Measurements from ENCODE around the gene MPP3. TPM values are rescaled to one million over a fixed set of nuclear protein-coding genes. Genes with fewer than 3 reads are reported as not detected.

MPP3 gene
- total and polyA plus RNA-seq, 2 of the 4 experiments (the other 2 are of a cell fraction) = 5.7 to 11.9 TPM

GRCh38 chr17:43823350-43824084 lies 9.4 kb downstream of the MPP3 start (continued):
- no peak for TF ChIP-seq USF2 (IDR thresholded peaks at IDR 0.05; ENCODE audit: low read depth, low read length)

GRCh38 chr17:43822570-43823190 lies 10.3 kb downstream of the MPP3 start:
- H2BK120ac ChIP-seq (ENCODE audit: low read depth, low read length) = no peak overlapping the region
- no peak overlapping the region for H2AK5ac ChIP-seq (ENCODE audit: low read depth, low read length)
- H3K56ac ChIP-seq (ENCODE audit: extremely low read depth, insufficient read depth, low read length) = no peak overlapping the region
- no peaks in the 10 kb centered on the region for H4K20me1 ChIP-seq (ENCODE audit: insufficient read depth, low read length)
- no peak overlapping the region for H4K8ac ChIP-seq (ENCODE audit: low read depth in 2 of 2, low read length in 2 of 2)
- no peak overlapping the region for H3K23ac ChIP-seq (ENCODE audit: low read depth, low read length)
- no peak overlapping the region for H2BK20ac ChIP-seq (ENCODE audit: low read depth, low read length)
- peaks cover 16% of the 10 kb centered on the region for H3K36me3 ChIP-seq (ENCODE audit: control insufficient read depth, insufficient read depth, low read length)
- intact Hi-C loops (cut with micrococcal nuclease) (loop anchor here (1.0 kb wide), 1 partner anchor 26 kb away; no protein-coding TSS in a partner anchor), dilution Hi-C loops (cut with HindIII; ENCODE audit: low sequenced_read_pairs, unreplicated experiment) (no loop called here), in situ Hi-C loops (cut with MboI; ENCODE audit: low sequenced_read_pairs) (no loop called here)
- POLR2A ChIA-PET (ENCODE audit: unreplicated experiment) = no interaction called here
- no peak overlapping the region for H2BK15ac ChIP-seq (ENCODE audit: low read depth, low read length)
- H3K4ac ChIP-seq (ENCODE audit: low read depth, low read length) = no peak overlapping the region
- H3K9me1 ChIP-seq (ENCODE audit: insufficient read depth, low read length) = peaks cover 4% of the 10 kb centered on the region; the same call in 1 of the 2 replicates
- no TSS peak for BruUV-seq (replicated peaks)
- CTCF ChIA-PET = interaction anchor here (1.6 kb wide), 1 partner anchor 24 kb away, joined by 3 read pairs; the partner anchor contains the start of gene CD300LG
- H3K4me2 ChIP-seq (ENCODE audit: low read depth, low read length) = no peak overlapping the region
- TF ChIP-seq RFX5 (IDR thresholded peaks at IDR 0.05; ENCODE audit: low read depth, low read length) = no peak
- TF ChIP-seq RAD21 (IDR thresholded peaks at IDR 0.05; ENCODE audit: low read length) = no peak
- TF ChIP-seq ELK1 (IDR thresholded peaks at IDR 0.05; ENCODE audit: borderline replicate concordance, low read depth, low read length) = no peak
- TF ChIP-seq SMC3 (IDR thresholded peaks at IDR 0.05; ENCODE audit: low read depth, low read length) = no peak
- TF ChIP-seq NFE2L2 (IDR thresholded peaks at IDR 0.05; ENCODE audit: low read depth, low read length) = no peak
- no peak for TF ChIP-seq CTCF (conservative IDR thresholded peaks at IDR 0.05; ENCODE audit: low read depth, low read length)
- no peak overlapping the region for H3K9ac ChIP-seq (ENCODE audit: low read depth, low read length)
- no peak overlapping the region for H2AFZ ChIP-seq (replicated peaks; ENCODE audit: low read length, poor library complexity)
- H4K91ac ChIP-seq (ENCODE audit: insufficient read depth, low read depth, low read length) = no peak overlapping the region
- DNase-seq (peak; percentile 31), ATAC-seq (ENCODE audit: low read depth) (peak; percentile 48)
- H3K18ac ChIP-seq (ENCODE audit: low read depth, low read length) = no peak overlapping the region
- no peaks in the 10 kb centered on the region for H3K27me3 ChIP-seq (ENCODE audit: control insufficient read depth, insufficient read depth, low read length)
- H4K5ac ChIP-seq (ENCODE audit: low read depth, low read length) = no peak overlapping the region
- no peak overlapping the region for H3K14ac ChIP-seq (replicated peaks; ENCODE audit: low read depth, low read length)
- peaks cover 6% of the 10 kb centered on the region for H3K4me1 ChIP-seq (ENCODE audit: control insufficient read depth, insufficient read depth, low read length)
- H2BK5ac ChIP-seq (ENCODE audit: low read depth, low read length, poor library complexity, severe bottlenecking) = no peak overlapping the region
- H3K79me1 ChIP-seq (ENCODE audit: low read depth in 1 of 2, low read length in 2 of 2) = peaks cover 0 to 19% of the 10 kb centered on the region in 2 experiments; a peak in 2 of 4 replicates
- H3K4me3 ChIP-seq (ENCODE audit: insufficient read depth, low read depth, low read length) = no peak overlapping the region
- no CpG with 5 or more reads among the region's 5 CpGs for WGBS, 2 experiments (ENCODE audit: extremely low coverage in 2 of 2, insufficient read length in 1 of 2)
- H3K9me3 ChIP-seq (ENCODE audit: control insufficient read depth, insufficient read depth, low read length) = no peaks in the 10 kb centered on the region
- H3K27ac ChIP-seq (ENCODE audit: insufficient read depth, low read length) = no peak overlapping the region
- H2AK9ac ChIP-seq (replicated peaks; ENCODE audit: low read depth, low read length, poor library complexity) = peak overlapping the region; percentile 21
